GM21576 (cell line): ENCODE results near the gene FOXI3.

Experiments used
- ATAC-seq: cut with Tn5 transposase; IDR thresholded peaks from one replicate; pipeline ENCODE4 v1.9.1; 2021; ENCODE audit warnings: mild to moderate bottlenecking, moderate library complexity; ENCODE audit not compliant: unreplicated experiment

FOXI3 gene

DNA sequence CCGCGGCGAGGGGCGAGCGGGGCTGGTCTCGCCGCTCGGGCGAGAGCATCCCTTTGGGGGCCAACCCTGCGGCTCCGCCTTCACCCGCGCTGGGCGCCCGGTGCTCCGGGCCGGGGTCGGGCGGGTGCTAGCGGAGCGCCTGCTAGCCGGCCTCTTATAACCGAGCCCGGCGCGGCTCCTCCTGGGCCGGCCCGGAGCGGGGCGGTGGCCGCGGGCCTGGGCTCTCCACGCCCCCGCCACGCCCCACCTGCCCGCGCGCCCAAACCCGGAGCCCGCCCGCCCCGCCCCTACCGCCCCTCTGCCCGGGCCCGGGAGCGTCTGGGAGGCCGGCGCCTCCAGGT lies at the start of gene FOXI3:
Gene FOXI3, minus strand, starts transcription at position 129 of the 341 bp plus-strand sequence. CDS start 158 bp downstream, outside the sequence.
- ATAC-seq, result no peak

DNA sequence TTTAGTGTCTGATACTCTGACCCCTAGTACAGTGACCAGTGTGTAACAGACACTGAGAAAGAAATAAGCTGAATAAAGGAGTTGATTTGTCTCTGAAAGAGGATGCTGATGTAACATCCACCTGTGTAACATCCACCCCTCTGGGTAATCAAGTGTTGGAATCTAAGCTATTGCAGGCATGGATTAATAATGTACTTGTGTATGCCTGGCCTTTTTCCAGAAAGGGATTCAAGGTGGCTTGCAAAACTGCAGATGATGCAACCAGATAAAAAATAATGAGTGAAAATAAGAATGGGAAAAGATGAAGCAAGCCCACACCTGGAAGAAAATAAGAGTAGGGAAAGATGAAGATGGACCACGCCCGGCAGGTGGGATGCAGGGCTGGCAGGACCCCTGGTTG lies 48.2 kb upstream of the FOXI3 start:
- ATAC-seq, result no peak

DNA sequence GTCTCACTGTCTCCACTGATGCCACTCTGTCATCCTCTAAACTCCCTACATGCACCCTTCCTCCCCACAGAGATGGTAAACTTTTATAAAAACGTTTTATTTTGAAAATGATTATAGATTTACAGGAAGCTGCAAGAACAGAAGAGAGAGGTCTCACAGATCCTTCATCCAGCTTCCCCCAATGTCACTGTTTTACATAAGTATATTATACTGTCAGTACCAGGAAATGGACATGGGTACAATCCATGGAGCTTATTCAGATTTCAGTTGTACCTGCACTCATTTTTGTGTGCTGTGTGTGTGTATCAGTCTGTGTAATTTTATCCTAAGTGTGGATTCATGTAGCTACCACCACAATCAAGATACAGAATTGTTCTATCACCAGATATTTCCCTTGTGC lies 46.7 kb upstream of the FOXI3 start:
- no peak for ATAC-seq

DNA sequence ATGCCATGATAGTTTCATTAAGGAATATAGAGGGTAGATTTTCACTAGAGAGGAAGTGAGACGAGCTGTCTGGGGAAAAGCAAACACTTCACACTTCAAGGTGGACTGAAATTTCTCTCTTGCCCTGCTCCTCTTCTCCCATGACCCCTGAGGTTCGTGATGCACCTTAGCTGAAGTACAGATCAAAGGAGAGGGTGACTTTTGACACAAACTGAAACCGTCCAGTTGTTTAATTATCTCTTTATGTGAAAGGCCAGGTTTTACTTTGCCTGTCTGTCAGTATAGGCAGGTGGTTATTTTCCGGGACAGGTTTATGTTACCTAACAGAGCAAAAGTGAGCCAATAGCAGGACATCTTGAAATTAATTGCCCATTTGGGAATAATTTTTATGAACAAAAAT lies 41.0 kb upstream of the FOXI3 start:
- ATAC-seq, result no peak

DNA sequence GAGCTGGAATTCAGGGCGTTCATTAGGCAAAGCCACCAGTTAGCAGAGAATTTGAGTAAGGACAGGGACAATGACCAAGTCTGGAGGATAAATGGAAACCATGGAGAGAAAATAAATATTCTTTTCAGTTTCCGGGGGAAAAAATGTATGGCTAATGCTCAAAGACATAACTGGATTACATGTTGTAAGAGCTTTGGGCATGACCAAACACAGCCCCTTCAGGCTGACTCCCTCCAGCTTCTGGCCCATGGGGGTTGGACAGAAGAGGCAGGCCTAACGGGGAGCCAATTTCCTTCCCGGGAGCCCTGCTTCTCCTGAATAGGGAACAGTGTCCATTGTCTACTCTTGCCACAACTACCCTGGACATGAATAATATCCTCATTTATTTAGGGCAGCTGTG lies 39.5 kb upstream of the FOXI3 start:
- no peak for ATAC-seq

DNA sequence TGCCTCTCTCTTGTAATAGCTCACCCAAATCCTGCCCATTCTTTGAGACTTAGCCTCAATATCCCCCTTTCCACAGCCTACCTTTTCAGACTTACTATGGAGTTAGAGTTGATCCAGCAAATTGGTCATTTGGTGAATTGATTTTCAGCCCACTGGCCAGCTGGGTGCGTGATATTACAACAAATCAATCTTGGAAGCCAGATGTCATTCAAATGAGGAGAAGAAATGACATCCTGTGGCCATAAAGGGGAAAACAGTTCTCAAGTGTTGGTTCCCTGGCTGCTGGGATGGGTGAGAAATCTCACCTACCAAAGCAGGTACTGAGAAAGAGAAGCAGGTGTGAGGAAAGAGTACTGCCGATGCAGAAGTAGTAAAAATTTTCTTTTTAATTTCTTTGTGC lies 36.7 kb upstream of the FOXI3 start:
- no peak for ATAC-seq

DNA sequence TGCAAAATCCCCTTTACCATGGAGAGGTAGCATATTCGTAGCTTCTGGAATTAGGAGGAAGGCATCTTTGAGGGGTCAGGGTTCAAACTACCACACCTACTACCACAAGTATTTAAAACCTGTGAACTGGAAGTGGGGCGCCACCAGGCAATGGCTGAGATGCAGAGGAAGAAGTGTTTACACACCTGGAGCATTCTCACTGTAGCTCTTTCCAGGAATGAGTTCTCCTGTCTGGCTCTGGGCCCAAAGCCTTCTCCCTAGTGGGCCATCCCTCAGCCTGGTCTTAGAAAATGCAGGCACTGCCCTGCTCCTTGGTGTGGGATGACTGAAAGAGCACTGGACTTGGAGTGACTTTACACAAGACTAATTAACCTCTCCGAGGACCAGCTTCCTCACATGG lies 30.7 kb upstream of the FOXI3 start:
- ATAC-seq, result no peak

DNA sequence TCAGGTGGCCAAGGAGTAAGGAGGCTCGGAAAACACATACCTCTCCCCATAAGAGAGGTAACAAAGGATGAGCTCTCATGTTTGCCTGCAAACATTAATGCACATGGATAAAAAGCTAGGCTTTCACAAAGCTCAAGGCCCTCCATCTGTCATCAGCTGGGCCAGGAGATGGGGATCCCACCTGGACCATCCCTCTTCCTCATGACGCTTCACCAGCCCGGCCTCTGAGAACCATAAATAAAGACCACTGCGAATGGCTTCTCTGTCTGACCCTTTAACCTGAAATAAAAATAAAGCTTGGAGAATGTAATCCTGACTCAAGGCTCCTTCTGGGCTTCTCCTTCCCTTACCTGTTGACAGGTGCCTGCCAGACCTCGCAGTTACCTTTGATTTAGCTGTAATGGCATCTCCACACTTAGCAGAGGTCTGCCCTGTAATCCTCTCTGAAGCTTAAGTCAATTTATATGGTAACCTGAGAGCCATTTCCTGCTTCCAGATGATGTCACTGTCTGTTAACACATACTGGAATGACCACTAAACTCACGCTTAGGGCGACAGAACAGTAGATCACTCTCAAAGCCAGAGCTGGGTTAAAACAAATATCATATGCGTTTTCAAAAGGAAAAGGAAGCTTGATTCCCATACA lies 29.3 kb upstream of the FOXI3 start:
- no peak for ATAC-seq

DNA sequence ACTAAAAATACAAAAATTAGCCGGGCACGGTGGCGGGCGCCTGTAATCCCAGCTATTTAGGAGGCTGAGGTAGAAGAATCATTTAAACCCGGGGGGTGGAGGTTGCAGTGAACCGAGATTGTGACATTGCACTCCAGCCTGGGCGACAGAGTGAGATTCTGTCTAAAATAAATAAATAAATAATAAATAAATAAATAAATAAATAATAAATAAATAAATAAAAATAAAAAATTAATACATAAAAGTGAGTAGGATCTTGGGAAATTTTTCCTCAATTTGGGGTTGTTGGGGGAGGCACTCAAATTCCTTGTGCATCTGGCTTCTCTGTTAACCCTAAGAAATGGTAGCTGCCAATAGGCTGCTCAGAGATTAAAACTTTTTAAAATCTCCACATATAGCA lies 20.3 kb upstream of the FOXI3 start:
- no peak for ATAC-seq

DNA sequence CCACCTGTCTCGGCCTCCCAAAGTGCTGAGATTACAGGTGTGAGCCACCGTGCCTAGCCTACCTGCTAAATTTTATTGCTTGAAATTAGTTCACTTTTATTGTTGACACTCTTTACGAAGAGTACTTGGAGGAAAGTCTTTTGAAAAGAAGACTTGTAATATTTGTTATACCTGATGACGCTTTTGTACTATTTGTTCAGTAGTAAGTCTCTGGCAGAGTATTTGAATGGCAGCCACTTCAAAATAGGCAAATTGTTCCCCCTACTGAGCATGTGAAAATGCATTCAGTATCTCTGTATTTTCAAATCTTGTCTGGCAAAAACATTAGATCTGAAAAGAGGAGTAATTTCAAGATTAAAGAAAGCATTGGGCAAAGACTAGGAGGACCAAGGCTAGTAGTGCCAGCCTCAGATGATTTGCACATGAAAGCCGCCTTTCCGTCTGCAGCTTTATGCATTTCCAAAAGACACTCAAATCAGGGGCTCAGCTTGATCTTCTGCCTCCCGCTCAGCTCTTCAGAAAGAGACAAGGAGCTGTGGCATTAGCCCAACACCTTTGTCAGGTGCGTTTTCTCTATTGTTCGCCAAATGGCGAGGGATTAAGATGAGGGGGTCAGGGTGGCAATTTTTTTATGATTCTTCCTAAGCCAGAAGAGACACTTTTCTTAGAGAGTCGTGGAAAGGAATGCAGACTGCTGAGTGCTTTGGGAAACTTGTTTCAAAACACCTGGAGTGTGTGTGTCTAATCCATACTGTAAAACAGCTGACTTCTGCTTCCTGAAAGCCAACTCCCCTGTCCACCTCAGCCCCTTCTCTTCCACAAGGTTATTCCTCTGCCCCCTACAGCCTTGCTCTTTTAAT lies 18.8 kb upstream of the FOXI3 start:
- ATAC-seq, result no peak

DNA sequence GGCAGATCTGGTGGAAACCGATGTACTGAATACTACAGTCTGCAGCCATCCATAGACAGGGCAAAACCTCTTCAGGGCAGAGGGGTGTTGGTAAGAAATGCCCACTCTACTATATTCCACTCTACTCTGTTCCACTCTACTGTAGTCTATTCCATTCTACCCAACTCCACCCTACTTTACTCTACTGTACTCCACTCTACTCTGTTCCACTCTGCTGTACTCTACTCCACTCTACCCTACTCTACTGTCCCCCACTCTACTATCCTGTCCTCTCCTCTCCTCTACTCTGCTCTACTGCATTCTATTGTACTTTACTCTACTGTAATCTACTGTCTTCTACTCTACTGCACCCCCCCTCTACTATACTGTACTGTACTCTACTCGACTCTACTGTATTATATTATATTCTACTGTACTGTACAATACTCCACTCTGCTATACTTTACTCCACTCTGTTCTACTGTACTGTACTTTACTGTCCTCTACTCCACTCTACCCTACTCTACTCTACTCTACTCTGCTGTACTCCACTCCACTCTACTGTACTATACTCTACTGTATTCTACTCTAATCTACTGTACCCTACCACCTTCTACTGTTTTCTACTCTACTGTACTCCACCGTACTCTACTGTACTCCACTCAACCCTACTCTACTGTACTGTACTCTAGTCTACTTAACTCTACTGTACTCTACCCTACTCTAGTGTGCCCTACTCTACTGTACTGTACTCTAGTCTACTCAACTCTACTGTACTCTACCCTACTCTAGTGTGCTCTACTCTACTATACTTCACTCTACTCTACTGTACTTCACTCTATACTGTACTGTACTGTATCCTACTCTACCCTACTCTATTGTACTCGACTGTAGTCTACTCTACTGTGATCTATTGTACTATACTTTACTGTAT lies 17.0 kb upstream of the FOXI3 start:
- no peak for ATAC-seq

DNA sequence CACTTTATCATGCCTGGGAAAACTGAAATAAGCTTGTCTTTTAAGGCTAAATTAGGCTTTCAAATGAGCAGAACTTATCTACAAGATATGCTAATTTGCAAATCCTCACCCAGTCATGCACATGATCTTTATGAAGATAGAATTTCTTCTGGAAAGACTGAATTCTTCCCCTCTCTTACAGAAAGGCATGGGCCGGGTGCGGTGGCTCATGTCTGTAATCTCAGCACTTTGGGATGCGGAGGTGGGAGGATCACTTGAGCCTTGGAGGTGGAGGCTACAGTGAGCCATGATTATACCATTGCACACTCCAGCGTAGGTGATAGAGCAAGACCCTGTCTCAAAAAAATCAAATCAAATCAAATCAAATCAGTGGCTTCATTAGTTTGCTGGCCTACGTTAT lies 11.7 kb upstream of the FOXI3 start:
- no peak for ATAC-seq

DNA sequence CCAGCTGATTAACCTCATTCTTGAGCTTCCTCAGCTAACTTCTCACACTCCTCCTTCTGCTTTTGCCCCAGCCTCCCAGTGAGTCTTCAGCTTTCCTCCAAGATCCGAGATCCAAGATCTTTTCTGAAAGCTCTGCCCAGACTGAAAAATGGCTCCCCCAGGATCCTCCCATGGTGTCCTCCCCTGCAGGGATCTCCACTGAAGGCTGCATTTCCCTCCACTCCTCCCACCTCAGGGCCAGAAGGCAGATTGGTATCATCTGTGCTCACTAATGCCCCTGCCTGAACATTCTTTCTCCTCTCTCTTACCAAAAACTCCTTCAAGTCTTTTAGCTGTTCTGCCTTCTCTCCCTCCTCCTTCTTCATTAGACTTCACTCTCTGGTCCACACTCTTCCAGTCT lies 6.1 kb upstream of the FOXI3 start:
- no peak for ATAC-seq

DNA sequence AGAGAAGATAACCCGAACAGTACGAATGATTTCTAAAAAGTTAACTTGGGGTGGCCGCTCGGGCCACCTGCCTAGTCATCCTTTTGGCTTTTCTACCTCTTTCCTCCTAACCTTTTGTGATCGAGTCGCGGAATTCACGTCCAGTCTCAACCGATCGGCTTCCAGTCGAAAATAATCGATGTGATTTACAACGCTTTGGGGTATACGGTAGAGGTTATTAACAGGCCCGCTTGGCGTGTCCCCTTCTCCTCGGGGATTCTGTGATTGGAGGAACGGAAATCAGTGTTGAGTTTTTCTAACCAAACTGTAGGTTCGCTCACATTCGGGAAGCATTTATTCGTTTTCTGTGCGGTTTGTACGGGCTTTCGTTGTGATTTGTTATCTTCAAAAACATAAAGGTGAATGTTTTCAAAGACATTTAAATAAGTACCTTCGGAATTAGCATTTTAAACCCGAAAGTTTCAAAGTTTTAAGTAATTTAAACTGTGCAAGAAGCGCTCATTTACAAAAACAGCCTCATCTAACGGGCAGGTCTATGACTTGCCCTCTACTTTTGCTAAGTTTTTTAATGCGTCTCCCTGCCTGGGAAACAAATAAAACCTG lies 588 bp upstream of the FOXI3 start:
- ATAC-seq, result no peak

DNA sequence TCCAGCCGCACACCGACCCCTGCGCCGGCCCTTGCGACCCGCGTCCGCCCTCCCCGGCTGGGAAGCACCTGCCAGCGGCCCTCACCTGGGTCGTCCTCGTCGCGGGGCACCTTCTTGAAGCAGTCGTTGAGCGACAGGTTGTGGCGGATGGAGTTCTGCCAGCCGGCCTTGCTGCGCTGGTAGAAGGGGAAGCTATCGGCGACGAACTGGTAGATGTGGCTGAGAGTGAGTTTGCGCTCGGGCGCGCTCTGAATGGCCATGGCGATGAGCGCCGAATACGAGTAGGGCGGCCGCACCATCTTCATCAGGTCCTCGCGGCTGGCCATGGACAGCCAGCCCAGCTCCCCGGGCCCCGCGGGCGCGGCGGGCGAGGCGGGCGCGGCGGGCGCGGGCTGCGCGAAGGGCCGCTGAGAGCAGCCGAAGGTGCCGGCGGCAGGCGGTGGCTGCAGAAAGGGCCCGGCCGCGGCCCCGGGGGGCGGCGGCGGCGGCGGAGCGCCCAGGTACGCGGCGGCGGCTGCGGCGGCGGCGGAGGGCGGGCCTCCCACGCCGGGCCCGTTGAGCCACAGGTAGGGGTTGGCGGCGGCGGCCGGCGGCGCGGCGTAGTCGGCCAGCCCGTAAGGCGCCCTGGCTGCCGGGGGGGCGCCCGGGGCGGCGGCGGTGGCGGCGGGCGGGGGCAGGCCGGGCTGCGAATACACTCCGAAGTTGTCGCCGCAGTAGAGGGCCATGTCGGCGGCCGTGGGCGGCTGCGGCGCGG lies 505 bp downstream of the FOXI3 start:
- ATAC-seq, result no peak

DNA sequence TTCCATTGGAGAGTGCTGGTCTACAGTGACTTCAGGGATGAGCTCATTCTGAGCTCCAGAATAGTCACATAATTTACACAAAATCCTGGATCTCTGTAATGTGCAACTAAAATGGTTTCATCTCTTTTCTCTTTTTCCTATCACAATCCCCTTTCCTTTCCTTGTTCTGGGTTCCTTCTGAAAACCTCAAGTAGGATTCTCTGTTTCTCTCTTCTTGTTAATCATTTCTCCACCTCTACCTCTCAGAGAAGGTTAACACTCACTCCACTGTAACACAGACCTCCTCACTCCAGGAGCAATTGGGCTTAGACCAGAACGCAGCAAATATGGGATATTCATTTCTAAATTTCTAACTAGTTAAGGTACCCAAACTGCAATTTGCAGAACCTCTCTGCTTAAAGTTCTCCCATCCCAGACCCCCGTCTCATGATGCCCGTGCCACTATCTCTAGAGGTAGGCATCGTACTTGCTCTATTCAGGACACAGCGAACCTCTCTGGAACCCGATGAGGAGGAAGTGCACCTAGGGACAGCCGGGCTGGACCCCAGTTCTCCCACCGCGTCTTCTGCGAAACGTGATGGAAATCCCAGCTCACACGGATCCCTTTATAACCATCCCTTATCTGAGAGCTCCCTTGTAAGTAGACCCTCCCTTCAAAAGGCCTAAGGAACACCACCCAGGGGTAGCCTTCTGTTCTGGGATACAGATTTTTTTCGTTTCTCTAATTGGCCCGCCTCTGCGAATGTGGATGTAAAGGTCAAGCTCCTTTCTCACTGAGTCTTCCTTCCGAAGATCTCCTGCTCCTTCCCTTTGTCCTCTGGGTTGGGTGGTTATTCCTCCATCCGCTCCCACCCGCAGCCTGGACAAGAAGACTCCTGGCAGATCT lies 1.3 kb downstream of the FOXI3 start:
- ATAC-seq, result no peak

DNA sequence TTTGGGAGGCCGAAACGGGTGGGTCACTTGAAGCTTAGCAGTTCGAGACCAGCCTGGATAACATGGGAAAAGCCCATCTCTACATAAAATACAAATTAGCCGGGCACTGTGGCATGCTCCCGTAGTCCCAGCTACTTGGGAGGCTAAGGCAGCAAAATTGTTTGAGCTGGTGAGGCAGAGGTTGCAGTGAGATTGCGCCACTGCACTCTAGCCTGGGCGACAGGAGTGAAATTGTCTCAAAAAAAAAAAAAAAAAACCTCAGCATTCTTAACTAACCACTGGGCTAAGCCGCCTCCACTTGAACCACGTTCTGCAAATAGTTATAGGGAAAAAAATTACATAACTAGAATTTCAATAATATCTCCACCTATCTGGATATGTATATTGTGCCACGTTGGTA lies 2.3 kb downstream of the FOXI3 start:
- no peak for ATAC-seq

DNA sequence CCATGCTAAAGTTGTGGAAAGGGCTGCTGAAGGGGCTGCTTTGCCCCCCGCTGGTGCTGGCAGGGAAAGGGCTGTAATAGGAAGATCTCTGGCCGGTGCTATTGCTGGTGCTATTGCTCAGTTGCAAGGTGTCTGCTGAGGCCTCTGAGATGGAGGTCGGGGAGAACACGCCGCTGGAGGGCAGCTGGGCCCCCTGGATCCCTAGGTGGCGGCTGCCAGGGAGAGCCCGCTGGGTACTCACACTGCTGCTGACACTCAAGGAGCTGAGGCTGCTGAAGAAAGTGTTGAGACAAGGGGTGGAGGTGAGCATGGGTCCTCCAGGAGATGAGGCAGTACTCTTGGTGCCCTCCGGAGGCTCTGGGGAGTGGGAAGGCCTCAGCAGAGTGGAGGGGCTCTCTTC lies 4.2 kb downstream of the FOXI3 start:
- ATAC-seq, result no peak

DNA sequence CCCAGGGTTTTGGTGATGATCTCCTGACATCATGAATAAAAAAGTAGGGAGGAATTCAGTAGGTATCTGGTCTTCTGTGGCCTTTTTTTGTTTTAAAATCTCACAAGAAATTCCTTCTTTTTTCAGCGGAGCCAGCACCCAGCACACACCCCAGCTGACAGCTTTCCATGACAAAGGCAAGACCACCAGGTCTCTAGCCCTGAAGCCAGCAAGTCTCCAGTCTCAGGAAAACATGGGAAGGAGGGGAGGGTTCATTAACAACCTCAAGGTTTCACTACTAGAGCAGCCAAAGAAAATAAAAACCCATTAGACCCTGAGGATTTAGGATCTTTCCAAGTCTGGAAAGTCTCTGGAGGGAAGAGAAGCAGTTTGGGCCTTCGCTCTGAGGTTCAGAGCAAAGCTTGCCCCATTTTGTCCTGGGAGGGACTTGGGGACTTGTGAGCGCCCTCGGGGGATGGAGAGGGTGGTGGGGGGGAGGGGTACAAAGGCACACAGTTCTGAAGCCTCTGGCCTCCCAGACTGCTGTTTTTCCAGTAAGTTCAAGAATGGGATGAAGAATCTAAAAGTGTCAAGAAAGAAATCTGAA lies 9.0 kb downstream of the FOXI3 start:
- no peak for ATAC-seq
